H1 (cell line): ENCODE results near the gene CHMP6. TPM values are rescaled to one million over a fixed set of nuclear protein-coding genes. Genes with fewer than 3 reads are reported as not detected.

Experiments used
- POLR2AphosphoS5 ChIP-seq: IDR thresholded peaks from 2 replicates; pipeline ENCODE4 v1.6.1; 2011; ENCODE audit warnings: low read depth, low read length
- SP1 ChIP-seq: IDR thresholded peaks from 2 replicates; pipeline ENCODE4 v1.6.1; 2011; ENCODE audit warnings: low read depth, low read length
- TBP ChIP-seq: IDR thresholded peaks from 2 replicates; pipeline ENCODE4 v1.6.1; 2011; ENCODE audit warnings: low read depth, low read length, improper control_type of control experiment
- polyA plus RNA-seq, 7 experiments: library from polyadenylated mRNA; depleted of rRNA in 3 of 7; stranded (reverse) in 5 of 7; unstranded in 2 of 7; fragments of >200 nt in 5 of 7; fragments of 200-250 nt in 2 of 7; gene quantifications; 1 replicate in 5 of 7; 2 replicates in 1 of 7; 4 replicates in 1 of 7; pipeline versions ENCODE4 v1.2.1 to v1.2.3, GENCODE V29; 2011 to 2013; ENCODE audit warnings: missing spikeins in 2 of 7, mixed read lengths in 2 of 7
- total RNA-seq: library from RNA; stranded (reverse); fragmentation: NEBNext Ultra II Directional; extraction: Animal tissue kit (Norgen Biotek cat#: 25700); gene quantifications from 2 replicates; pipeline ENCODE4 v1.2.1, GENCODE V29; 2021

Gene CHMP6
- total and polyA plus RNA-seq, 2 of the 8 experiments (the other 6 are each of a cell fraction or from before 2014, with no cell fraction given), result 15.7 to 24.3 TPM

DNA sequence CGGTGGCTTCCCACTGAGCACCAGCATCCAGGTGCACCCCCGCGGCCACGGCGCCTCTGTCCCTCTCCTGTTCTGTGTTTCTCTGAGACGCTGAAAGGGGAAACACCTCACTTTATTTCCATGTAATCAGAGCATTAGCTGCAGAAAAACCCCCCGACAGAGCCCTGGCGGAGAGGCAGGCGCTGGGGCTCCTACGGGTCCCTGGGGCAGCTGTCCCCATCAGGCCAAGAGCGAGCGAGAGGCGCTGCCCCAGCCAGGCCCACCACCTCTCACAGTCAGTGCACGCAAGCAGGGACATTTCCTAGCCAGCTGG, 27.1 kb upstream of the CHMP6 start (continued):
- TF ChIP-seq SP1 (no peak), TBP (no peak), POLR2AphosphoS5 (no peak)
